Skeletal muscle cell (primary cell): ENCODE measurements around the gene AOC3.
"Not testable (repeated sequence)": the region's sequence is repeated elsewhere in the genome, so short reads cannot be mapped to it uniquely, and the experiment has no call there.

Experiments
- DNase-seq: peaks from one replicate; pipeline ENCODE4 v3.0.0-alpha.2; 2010; ENCODE audit warnings: low read depth
- H3K4me3 ChIP-seq: 2 replicates; pipeline ENCODE4 v1.5.1; 2011; ENCODE audit warnings: low read depth, mild to moderate bottlenecking, control low read depth, low read length, moderate library complexity

The AOC3 gene

GRCh38 chr17:42843358-42843934 lies 7.6 kb upstream of the AOC3 start:
- DNase-seq: peak; percentile 26
- no peak overlapping the region for H3K4me3 ChIP-seq

GRCh38 chr17:42844271-42844670 lies 6.7 kb upstream of the AOC3 start, which contains the start of gene AOC2:
Gene AOC2, plus strand, starts transcription at chr17:42844580. Its CDS starts 47 bp downstream, at chr17:42844627.
- no peak for DNase-seq
- no peak within 1 kb of the TSS for H3K4me3 ChIP-seq

GRCh38 chr17:42844761-42845555 lies 6.0 kb upstream of the AOC3 start:
- no peak overlapping the region for H3K4me3 ChIP-seq
- no peak for DNase-seq

GRCh38 chr17:42845556-42845917 lies 5.5 kb upstream of the AOC3 start:
- DNase-seq: no peak

GRCh38 chr17:42845918-42846593 lies 4.9 kb upstream of the AOC3 start:
- no peak overlapping the region for H3K4me3 ChIP-seq
- no peak for DNase-seq

More at GRCh38 chr17:42845556-42845917, 5.5 kb upstream of the AOC3 start:
- H3K4me3 ChIP-seq: no peak overlapping the region

GRCh38 chr17:42846594-42847280 lies 4.3 kb upstream of the AOC3 start:
- no peak overlapping the region for H3K4me3 ChIP-seq
- DNase-seq: peak; percentile 18

GRCh38 chr17:42848093-42848492 lies 2.9 kb upstream of the AOC3 start:
- no peak overlapping the region for H3K4me3 ChIP-seq
- DNase-seq: no peak

- no peak overlapping the region for H3K4me3 ChIP-seq
- DNase-seq: no peak
These were observed 2.0 kb upstream of the AOC3 start for GRCh38 chr17:42849031-42849430.

- H3K4me3 ChIP-seq: no peak overlapping the region
- no peak for DNase-seq
These were observed 1.4 kb upstream of the AOC3 start for GRCh38 chr17:42849451-42850181.

GRCh38 chr17:42851371-42852240 lies 607 bp downstream of the AOC3 start:
- not testable (repeated sequence) for H3K4me3 ChIP-seq, DNase-seq

- no peak overlapping the region for H3K4me3 ChIP-seq
- DNase-seq: no peak
These were observed 1.4 kb downstream of the AOC3 start for GRCh38 chr17:42852351-42852750.

GRCh38 chr17:42853004-42853403 lies 2.0 kb downstream of the AOC3 start:
- no peak for DNase-seq
- H3K4me3 ChIP-seq: no peak overlapping the region

- DNase-seq: no peak
- H3K4me3 ChIP-seq: no peak overlapping the region
These were observed 2.6 kb downstream of the AOC3 start for GRCh38 chr17:42853597-42853967.

GRCh38 chr17:42853968-42854790 lies 3.2 kb downstream of the AOC3 start:
- DNase-seq: no peak

GRCh38 chr17:42855048-42855596 lies 4.1 kb downstream of the AOC3 start:
- no peak for DNase-seq
- H3K4me3 ChIP-seq: no peak overlapping the region

More at GRCh38 chr17:42853968-42854790, 3.2 kb downstream of the AOC3 start:
- no peak overlapping the region for H3K4me3 ChIP-seq

- DNase-seq, H3K4me3 ChIP-seq: not testable (repeated sequence)
These were observed 5.1 kb downstream of the AOC3 start for GRCh38 chr17:42856093-42856492.

GRCh38 chr17:42856516-42856915 lies 5.5 kb downstream of the AOC3 start:
- DNase-seq, H3K4me3 ChIP-seq: not testable (repeated sequence)
